GM18873 (cell line): ENCODE measurements around the gene SLC22A14.
"Not testable (repeated sequence)": the region's sequence is repeated elsewhere in the genome, so short reads cannot be mapped to it uniquely, and the experiment has no call there.

Experiments used
- ATAC-seq: cut with Tn5 transposase; IDR thresholded peaks from one replicate; pipeline ENCODE4 v1.9.1; 2021; ENCODE audit warnings: mild to moderate bottlenecking, moderate library complexity, moderate number of reproducible peaks; ENCODE audit not compliant: unreplicated experiment, low FRiP score

SLC22A14 gene

DNA sequence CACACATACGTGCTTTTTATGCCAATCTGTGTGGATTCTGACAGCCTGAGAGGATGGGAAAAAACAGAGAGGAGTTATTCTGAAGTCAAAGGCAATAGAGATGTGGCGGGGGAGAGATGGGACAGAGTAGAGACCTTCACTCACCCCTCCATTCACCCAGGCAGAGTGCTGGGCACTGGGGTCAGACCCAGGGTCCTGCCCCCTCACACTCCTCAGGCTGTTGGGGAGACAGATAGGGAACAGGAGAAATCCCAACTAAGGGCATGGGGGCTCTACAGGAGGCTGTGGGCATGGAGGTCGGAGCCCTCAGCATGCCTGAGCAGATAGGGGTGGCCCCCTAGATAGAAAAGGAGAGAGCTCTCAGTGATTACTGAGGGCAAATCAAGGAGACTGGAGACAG is 30.3 kb downstream of the SLC22A14 start:
- no peak for ATAC-seq

DNA sequence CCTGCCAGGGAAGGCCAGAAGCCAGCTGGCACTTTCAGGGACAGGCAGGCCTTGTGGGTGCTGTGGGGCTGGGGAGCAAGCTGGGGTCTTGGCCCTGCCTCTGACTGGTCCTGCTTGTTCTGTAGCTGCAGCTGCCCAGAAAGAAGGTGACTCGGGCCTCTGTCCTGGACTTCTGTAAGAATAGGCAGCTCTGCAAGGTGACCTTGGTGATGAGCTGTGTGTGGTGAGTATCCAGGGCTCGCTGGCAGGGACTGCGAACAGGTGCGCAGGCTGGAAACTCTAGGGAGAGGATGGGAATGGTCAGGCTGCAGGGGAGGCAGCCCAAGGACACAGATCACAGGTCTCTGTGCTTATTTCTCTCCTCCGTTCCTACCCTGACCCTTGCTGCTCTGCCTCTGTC is 31.2 kb downstream of the SLC22A14 start:
- no peak for ATAC-seq

DNA sequence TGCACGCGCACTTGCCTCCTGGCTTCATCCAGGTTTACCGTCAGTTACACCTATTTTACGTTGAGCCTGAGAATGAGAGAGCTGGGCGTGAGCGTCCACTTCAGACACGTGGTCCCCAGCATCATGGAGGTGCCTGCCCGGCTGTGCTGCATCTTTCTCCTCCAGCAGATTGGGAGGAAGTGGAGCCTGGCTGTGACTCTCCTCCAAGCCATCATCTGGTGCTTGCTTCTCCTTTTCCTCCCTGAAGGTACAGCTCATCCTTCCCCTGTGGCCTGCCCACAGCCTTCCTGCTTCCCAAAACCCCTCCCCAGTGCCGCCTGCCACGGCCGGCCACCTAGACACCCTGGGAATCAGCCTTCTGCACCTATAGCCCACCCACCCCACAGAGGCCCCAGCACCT is 31.6 kb downstream of the SLC22A14 start:
- no peak for ATAC-seq

DNA sequence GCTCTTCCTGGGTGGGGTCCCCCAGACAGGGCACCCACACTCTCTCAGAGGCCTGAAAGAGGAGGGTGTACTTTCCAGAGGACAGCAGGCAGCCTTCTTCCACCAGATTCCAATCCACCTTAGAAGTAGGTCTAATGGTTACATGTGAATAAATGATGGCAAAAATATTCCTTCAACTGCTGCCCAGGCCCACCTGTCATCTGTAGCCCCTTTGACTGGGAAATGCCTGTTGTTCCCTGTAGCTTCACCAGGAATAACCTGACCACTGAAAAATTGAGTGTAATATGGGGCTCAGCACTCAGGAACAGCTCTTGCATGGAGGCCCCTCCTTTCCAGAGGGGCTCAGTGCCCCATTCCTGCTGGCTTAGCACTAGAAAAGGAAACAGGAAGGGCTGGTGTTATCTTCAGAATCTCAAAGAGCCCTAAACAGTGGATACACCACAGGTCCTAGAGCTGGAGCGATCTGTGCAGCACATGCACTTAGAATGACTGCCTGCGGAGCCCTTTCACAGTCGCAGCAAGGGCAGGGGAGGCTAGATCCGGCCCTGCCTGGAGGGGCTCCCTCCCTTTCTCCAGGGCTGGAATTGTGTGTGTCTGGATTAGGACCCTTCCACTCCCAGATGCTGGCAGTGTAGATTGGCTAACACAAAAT is 32.1 kb downstream of the SLC22A14 start:
- ATAC-seq: no peak

DNA sequence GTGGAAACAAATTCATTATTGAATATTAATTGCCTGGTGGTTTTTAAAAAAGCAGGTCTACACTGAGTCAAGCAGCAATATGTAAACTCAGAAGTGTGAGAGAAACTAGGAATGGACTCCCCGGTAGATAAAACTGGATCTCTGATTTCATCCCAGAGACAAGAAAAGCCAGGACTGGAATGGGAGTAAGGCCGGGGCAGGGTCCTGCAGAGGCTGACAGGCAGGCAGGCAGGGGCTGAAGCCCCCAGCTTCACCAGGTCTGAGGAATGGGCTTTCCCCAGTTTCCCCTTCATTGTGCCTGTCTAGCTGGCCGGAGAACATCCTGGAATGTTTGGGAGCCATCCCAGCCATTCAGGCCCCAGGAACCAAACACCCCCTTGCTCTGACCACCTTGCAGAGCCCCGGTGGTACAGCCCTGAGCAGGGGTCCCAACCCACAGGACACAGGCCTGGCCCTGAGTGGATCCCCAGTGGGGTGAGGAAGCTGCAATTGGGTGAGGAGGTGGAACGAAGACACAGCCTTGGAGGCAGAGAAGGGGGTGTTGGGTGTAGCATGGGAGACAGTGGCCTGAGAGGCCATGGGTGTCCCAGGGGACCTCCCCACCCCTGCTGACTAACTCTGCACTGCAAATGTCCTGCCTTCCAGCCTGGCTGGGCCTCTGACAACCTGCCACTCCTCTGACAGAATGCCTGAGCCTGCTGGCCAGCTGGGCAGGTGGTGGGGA is 32.8 kb downstream of the SLC22A14 start:
- no peak for ATAC-seq

DNA sequence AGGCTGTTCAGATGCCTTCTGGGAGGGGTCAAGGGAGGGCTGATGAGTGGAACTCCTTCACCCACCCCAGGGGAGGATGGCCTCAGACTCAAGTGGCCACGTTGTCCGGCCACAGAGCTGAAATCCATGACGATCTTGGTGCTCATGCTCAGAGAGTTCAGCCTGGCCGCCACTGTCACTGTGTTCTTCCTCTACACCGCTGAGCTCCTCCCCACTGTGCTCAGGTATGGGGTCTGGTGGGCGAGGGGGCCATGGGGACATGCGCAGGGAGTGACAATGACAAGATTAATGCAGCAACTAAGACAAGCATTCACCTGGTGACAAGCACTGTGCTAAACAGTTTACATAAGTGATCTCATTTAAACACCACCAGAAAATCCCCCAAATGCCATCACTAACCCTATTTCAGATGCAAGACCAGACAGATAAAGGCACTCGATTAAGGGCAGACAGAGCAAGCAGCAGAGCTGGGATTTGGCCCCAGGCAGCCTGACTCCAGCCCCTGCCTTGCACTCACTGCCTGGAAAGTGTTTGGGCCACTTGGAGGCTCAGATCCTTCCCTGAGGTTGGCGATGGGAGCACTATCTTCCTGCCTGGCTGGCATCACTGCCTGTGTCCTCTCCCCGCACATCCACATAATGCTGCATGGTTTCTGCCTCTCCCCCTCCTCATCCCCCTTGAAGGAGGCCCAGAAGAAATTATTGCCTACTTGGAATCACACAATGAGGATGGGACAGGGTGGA is 33.6 kb downstream of the SLC22A14 start:
- no peak for ATAC-seq

DNA sequence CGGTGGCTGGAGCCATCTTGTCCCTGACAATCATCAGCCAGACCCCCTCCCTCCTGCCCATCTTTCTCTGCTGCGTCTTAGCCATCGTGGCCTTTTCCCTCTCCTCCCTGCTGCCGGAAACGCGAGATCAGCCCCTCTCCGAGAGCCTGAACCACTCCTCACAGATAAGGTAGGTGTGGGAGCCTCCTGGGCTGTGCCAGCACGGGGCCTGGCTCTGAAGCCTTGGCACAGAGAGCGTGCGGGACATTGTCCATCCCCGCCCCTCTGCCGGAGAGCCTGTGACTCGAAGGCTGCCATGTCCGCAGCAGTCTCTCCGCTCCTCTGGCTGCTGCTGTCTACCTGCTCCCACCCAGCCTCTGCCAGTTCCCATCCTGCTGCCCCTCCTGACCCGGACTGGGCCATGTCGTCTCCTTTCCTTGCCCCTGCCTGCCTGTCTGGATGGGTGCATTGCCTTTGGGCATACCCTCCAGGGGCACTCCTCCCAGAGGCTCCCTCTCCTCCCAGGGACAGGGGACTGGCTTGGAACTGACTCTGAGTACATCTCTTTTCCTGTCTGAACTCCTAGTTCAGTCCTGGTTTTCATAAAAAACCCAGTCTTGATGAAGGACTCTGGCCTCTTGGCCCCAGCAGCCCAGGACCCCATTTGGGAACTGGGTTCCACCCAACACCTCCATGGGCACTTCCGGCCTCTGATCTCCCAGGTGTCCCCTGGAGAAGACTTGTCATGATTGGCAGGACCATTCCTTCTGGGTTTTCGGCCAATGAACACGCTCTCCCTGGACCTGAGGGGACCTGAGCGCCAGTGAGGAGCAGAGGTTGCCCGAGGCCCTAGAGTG is 34.5 kb downstream of the SLC22A14 start:
- no peak for ATAC-seq

DNA sequence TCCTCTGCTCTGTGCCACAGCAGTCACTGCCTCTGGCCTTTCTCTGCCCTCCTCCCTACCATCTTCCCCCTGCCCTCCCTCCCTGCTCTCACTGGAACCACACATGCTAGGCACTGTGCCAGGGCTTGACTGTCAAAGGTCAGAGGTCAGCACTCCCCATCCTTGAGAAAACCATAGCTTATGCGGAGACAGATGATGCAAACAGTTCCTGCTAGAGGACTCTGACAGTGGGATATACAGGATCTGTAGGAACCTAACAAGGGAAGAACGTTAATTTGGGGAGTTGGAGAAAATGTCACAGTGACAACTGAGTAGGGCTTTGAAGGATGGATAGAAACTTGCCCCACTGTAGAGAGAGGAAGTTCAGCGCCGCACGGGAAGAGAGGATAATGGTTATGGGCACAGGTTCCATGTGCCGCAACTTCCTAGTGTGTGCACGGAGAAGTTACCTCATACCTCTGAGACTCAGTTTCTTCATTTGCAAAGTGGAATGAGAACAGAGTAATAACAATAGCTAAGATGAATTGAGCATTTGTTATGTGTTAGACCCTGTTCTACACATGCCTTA is 35.2 kb downstream of the SLC22A14 start:
- ATAC-seq: no peak

DNA sequence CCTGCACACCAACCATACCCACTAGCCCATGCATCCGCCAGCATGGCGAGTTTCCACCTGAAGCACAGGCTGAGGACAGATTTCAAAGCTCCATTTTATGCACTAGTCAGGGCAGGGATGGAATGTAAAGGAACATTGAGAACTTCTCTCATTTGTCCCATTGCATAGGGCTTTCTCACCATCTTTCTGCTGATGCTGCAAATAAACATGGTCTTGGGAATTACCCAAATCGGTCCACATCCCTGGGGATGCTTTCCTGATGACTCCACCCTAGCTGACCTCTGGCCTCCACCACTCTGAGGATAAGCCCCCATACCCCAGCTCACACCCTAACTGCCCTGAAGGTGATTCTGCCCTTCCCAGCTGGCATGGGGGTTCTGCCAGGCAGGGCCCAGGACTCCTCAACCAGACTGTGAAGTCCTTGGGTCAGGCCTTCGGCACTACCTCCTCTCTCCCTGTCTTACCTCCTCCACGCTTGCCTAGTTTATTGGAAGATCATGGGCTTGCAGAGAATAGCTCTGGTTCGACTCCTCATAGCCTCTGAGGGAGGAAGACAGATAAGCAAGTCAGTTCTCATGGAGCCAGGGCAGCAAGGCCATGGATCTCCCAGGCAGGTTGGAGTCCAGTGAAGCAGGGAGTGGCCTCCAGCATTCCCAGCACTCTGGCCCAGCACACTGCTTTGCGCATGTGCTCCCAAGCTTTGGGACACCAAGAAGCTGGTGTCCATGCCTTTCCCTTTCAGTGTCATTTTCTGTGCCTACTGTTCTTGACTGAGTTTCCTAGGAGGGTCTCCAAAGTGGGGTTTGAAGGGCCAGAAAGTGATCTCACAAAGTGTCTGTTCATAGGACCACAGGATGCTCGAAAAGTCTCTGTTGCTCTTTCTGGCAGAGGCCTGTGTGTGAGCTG is 36.9 kb downstream of the SLC22A14 start:
- ATAC-seq: no peak

DNA sequence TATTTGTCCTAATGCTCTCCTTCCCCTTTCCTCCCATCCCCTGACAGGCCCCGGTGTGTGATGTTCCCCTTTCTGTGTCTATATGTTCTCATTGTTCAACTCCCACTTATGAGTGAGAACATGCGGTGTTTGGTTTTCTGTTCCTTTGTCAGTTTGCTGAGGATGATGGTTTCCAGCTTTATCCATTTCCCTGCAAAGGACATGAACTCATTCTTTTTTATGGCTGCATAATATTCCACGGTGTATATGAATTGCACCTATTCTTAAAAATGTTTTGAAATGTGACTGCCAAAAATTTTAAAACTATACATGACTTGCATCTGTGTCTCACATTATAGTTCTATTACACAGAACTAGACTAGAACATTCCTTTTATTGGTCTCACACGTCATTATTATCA is 38.5 kb downstream of the SLC22A14 start:
- not testable (repeated sequence) for ATAC-seq

DNA sequence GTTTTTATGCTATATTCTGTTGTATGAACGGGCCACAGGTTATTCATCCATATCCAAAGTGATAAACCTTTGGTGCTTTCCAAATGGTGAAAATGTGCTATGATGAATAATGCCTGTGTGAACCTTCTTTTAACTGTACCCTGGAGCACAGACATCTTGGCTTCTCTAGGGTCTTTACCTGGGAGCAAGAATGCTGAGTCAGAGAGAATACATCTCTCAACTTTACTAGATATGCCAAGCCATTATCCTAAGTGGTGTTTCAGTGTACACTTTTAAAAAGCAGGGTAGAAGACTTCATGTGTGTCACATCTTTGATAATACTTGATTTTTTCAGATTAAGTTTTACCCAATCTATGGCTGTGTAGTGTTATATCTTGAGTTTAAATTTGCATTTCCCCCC is 41.0 kb downstream of the SLC22A14 start:
- ATAC-seq: no peak

DNA sequence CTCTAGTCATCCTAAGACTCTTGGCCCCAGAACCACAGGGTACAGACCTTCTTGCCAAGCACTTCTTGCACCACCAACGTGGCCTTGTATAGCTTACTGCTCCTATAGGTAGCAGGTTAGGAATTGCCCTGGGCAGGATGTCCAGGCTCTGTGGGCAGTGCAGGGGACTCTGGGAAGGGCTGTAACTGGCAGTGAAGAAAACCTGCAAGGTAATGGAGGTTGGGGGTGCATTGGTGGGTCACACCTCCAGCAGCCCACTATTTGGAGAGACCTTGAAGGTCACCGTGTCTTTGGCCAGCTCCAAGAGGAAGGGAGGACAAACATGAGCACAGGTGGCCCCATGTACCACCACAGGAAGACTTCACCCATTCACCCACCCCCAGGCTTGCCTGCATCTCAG is 43.2 kb downstream of the SLC22A14 start:
- ATAC-seq: no peak

DNA sequence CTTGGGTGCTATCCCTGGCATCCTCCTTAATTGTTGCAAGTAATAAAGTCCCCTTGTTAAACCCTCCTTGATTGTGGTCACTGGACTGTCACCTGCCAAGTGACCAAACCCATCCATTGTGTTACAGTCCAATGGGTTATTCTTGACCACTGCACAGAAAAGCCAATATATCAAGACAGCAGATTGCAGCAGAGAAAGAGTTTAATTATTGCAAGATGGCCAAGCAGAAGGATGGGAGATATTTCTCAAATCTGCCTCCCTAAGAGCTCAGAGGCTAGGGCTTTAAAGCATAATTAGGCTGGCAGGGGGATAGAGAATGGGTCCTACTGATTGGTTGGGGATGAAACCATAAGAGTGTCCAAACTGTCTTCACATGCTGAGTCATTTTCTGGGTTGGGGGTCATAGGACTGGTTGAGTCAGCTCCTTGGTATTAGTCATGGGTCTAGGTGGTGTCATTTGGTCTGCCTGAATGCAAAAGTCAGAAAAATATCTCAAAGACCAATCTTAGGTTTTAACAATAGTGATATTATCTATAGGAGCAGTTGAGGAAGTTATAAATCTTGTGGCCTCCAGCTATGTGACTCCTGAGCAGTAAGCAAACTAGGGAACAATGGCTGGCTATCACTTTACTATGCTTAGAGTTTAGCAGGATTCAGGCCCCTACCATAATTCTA is 45.4 kb downstream of the SLC22A14 start:
- ATAC-seq: no peak

DNA sequence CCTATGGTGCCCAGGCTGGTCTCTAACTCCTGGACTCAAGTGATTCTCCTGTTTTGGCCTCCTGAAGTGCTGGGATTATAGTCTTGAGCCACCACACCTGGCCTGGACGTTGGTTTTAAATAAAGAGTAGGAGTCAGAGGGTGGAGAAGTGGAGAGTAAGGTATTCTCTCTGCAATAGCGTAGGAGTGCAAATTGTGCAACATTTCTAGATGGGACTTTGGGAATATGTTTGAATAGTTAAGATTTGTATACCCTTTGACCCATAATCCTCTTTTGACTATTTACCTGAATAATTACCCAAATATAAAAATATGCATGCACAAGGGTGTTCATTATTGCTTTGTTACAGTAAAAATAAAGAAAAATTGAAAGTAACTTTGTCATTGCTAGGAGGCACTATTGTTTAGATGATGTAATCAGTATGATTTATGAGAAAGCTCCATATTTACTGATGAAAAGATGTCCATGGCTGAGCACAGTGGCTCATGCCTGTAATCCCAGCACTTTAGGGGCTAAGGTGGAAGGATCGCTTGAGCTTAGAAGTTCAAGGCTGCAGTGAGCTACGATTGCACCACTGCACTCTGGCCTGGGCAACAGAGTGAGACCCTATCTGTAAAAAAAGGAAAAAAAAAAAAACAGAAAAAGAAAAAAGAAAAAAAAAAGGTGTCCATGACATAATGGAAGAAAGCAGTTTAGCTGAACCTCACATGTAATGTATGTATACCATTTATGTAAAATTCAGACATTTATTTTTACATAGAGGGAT is 49.3 kb downstream of the SLC22A14 start:
- no peak for ATAC-seq

DNA sequence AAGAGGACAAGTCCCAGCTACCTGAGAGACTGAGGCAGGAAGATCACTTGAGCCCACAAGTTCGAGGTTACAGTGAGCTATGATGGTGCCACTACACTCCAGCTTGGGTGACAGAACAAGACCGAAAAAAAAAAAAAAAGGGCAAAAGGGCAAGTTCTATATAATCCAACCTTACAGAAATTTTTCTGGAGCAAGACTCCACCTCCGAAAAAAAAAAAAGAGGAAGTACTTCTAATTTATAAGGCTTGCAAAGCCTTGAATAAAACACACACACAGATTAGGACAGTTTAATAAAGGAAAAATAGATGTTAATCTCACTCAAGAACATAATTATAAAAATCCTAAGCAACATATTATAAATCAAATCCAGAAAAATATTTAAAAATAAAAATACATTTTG is 50.1 kb downstream of the SLC22A14 start:
- ATAC-seq: no peak

DNA sequence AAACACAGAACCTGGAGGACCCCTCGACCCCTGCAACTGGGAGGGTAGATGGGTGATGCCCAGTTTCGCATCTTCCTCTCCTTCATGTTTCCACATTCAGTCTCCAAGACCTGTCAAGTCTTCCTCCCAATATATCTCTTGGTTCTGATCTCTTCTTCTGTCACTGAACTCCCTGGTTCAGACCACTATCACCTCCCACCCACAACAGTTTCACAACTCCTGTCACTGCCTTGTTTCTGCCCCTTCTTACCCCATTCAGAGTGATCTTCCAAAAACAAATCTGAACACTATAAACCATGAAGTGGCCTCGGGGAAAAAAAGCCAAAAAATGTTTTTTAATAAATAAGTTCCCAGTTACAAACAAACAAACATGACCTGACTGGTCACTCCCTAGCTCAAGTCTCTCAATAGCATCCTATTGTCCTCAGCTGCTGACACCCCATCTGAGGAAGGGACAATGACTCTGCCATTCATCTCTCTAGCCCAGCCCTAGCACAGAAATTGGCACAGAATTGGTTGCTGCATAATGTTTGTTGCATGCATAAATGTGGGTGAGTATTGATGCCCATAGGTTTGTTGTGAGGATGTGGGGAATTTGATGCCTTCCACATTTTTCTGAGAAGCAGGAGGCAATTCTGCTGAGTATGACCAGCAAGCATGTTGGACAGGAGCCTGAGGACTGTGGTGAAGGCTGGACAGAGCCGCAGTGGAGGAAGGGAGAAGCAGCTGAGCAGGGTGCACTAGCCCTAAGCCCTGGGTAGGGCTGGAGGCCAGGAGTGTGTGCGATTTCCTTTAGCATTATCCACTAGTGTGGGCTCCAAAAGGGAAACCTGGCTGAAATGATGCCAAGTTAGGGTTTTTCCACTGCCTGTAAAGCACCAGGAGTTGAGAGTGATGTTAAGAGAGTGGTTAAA is 52.3 kb downstream of the SLC22A14 start:
- no peak for ATAC-seq

DNA sequence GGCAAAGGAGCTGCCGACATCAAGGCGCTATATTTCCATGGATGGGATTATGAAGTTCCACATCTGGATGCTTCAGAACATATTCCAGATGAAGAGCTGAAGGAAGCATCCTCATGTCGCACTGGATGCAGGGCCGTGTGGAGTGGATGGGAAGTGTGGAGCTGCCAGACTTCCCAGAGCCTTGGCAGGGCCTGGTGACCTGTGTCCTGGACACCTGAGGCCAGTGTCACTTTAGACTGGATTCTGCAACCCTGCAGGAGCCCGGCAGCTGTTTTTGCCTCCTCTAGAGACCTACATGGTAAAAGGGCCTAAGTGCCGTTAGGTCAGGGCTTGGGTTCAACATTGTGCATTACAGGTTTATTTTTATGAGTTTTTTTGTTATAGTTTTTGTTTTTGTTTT is 53.2 kb downstream of the SLC22A14 start:
- ATAC-seq: no peak
